ENCODE results near the gene HYDIN. TPM values are rescaled to one million over a fixed set of nuclear protein-coding genes. Genes with fewer than 3 reads are reported as not detected.
A peak's percentile ranks its signal among the peaks of the same experiment; 100 is the strongest.

HYDIN gene
- total and polyA plus RNA-seq, 12 donors = 0.26 to 5.1 (median 1.6) TPM

DNA sequence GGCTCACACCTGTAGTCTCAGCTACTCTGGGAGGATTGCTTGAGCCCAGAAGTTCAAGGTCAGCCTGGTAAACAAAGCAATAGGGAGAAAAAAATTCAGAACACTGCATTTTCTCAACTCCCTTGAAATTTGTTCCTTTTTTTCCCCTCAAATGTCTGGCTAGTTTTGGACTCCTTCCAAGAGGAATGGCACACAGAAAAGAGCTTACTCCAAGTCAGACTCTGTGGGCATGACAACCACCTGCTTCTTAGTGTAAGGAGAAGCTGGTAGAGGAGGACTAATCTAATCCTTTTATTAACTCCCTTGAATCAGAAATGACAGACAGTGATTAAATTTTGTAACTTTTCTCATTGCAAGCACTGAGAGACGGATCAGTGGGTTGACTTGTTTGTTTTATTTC, 27.9 kb upstream of the HYDIN start:
- intact Hi-C loops (cut with DNase I) = no loop called here
- Histone ChIP-seq H3K4me3 (no peak overlapping the region), H3K36me3 (replicated peaks in 1 of 2) (no peaks in the 10 kb centered on the region), H3K4me1 (replicated peaks in 1 of 2) (no peaks in the 10 kb centered on the region), H3K27me3 (peaks cover 9% of the 10 kb centered on the region), H3K27ac (no peak overlapping the region), H3K9me3 (replicated peaks in 1 of 3) (no peaks in the 10 kb centered on the region)
- WGBS, 4 donors = 69 to 87% (median 73%) methylated on average over 1 of the region's 1 CpG
- TF ChIP-seq, protein P1, sequence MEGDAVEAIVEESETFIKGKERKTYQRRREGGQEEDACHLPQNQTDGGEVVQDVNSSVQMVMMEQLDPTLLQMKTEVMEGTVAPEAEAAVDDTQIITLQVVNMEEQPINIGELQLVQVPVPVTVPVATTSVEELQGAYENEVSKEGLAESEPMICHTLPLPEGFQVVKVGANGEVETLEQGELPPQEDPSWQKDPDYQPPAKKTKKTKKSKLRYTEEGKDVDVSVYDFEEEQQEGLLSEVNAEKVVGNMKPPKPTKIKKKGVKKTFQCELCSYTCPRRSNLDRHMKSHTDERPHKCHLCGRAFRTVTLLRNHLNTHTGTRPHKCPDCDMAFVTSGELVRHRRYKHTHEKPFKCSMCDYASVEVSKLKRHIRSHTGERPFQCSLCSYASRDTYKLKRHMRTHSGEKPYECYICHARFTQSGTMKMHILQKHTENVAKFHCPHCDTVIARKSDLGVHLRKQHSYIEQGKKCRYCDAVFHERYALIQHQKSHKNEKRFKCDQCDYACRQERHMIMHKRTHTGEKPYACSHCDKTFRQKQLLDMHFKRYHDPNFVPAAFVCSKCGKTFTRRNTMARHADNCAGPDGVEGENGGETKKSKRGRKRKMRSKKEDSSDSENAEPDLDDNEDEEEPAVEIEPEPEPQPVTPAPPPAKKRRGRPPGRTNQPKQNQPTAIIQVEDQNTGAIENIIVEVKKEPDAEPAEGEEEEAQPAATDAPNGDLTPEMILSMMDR (IDR thresholded peaks at IDR 0.05) = no peak
- TF ChIP-seq POLR2A (IDR thresholded peaks at IDR 0.05) = no peak
- DNase-seq = peak in 2 of 7 donors; percentile 10 to 15

DNA sequence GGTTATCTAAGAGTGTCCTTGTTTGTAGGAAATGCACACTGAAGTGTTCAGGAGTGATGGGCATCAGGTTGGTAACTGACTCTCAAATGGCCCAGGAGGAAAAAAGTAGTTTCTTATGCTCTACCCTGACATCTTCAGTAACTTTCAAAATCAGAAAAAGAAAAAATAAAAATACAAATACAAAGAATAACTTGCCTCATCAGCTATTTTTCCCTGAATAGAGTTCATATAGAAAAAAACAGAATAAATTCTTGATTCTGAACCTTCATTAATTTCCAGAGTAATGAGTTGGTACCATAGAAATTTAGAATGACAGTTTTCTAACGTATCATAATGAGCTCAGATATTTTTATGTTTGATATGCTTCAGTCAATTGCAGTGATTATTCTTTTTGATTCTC, 27.2 kb upstream of the HYDIN start:
- TF ChIP-seq, protein P1 (IDR thresholded peaks at IDR 0.05) = no peak
- no peak for TF ChIP-seq POLR2A (IDR thresholded peaks at IDR 0.05)
- Histone ChIP-seq H3K27ac (no peak overlapping the region), H3K27me3 (peaks cover 6% of the 10 kb centered on the region), H3K4me1 (replicated peaks in 1 of 2) (no peaks in the 10 kb centered on the region), H3K9me3 (replicated peaks in 1 of 3) (no peaks in the 10 kb centered on the region), H3K4me3 (no peak overlapping the region), H3K36me3 (replicated peaks in 1 of 2) (no peaks in the 10 kb centered on the region)
- no peak for DNase-seq
- intact Hi-C loops (cut with DNase I) = no loop called here
- 33 to 60% (median 58%) methylated on average over 1 of the region's 1 CpG for WGBS, 4 donors

DNA sequence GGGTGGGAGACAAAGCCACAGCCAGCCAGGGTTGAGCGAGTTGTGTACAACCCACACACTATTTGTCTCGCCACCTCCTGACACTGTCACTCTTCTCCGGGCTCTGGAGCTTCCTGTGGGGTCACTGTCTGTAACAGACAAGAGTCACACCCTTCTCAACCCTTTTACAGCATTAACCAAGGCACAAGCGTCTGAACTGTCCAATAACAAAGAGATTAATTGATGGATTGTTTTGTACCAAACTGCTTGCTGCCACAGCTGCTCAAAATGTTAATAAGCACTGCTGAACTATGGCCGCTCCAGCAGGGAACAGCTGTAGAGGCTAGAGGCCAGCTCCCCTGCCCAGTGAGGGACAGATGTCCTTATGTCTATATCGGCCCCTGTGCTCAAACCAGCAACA, 25.2 kb upstream of the HYDIN start:
- intact Hi-C loops (cut with DNase I) = no loop called here
- TF ChIP-seq, protein P1 (IDR thresholded peaks at IDR 0.05) = no peak
- TF ChIP-seq POLR2A (IDR thresholded peaks at IDR 0.05) = no peak
- Histone ChIP-seq H3K9me3 (replicated peaks in 1 of 3) (no peaks in the 10 kb centered on the region), H3K27ac (no peak overlapping the region), H3K4me3 (no peak overlapping the region), H3K27me3 (no peaks in the 10 kb centered on the region), H3K36me3 (replicated peaks in 1 of 2) (no peaks in the 10 kb centered on the region), H3K4me1 (replicated peaks in 1 of 2) (no peaks in the 10 kb centered on the region)
- no peak for DNase-seq
- 46 to 57% (median 55%) methylated on average over 6 of the region's 6 CpGs for WGBS, 4 donors

DNA sequence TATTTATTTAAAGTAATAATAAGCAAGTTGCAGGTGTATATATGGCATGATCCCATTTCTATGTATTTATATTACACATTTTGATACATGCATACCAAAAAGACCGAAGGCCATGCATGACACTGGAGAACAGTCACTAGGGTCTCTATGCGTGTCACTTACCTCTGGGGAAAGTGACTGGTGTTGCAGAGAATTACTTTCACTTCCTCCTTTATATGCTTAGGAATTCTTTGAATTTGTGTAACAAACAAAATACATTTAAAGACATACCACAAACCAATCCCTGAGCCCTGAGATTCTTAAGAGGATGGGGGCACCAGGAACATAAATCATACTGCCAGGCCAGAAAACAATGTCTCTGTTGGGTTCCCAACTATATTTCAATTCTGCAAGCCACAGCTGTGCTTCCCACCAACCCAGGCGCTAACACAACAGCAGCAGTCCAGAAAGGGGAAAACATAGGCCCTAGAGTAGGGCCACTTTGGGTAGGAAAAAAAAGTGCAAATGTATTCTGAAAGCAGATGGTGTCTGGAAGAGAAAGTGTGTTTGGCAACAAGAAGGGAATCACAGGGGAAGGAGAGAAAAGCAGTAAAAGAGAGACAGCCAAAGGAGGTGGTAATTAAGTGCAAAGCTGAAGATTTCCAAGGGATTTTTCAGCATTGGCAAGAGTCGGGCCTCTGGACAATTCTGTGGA, 24.5 kb upstream of the HYDIN start:
- TF ChIP-seq, protein P1 (IDR thresholded peaks at IDR 0.05) = no peak
- no peak for TF ChIP-seq POLR2A (IDR thresholded peaks at IDR 0.05)
- WGBS, 4 donors = 69 to 78% (median 73%) methylated on average over 4 of the region's 4 CpGs
- intact Hi-C loops (cut with DNase I) = no loop called here

More for the DNA sequence above, 24.5 kb upstream of the HYDIN start:
- Histone ChIP-seq H3K36me3 (replicated peaks in 1 of 2) (no peaks in the 10 kb centered on the region), H3K27ac (no peak overlapping the region), H3K4me3 (no peak overlapping the region), H3K27me3 (no peaks in the 10 kb centered on the region), H3K4me1 (replicated peaks in 1 of 2) (no peaks in the 10 kb centered on the region), H3K9me3 (replicated peaks in 1 of 3) (no peaks in the 10 kb centered on the region)
- no peak for DNase-seq

Data from adrenal gland (tissue), 12 donors.